CD4-positive, alpha-beta T cell treated with Interleukin-6 at 100 ng/mL for 8 hours (primary cell): ENCODE measurements around the gene HS2ST1.

Source experiments
- DNase-seq: peaks from one replicate; pipeline ENCODE4 v3.0.0-alpha.2; 2020; ENCODE audit warnings: mixed read lengths, low spot score

The HS2ST1 gene

GRCh38 chr1:87140831-87141540, 226.6 kb downstream of the HS2ST1 start:
- no peak for DNase-seq

- DNase-seq = no peak
Measured at GRCh38 chr1:87141556-87141955, 227.1 kb downstream of the HS2ST1 start.

GRCh38 chr1:87143413-87144135, 229.1 kb downstream of the HS2ST1 start:
- no peak for DNase-seq

GRCh38 chr1:87144316-87144895, 230.0 kb downstream of the HS2ST1 start:
- DNase-seq = no peak

- no peak for DNase-seq
Measured at GRCh38 chr1:87144981-87145380, 230.5 kb downstream of the HS2ST1 start.

GRCh38 chr1:87146538-87146937, 232.1 kb downstream of the HS2ST1 start:
- no peak for DNase-seq

- DNase-seq = no peak
Measured at GRCh38 chr1:87146986-87147385, 232.6 kb downstream of the HS2ST1 start.

- no peak for DNase-seq
Measured at GRCh38 chr1:87147851-87148250, 233.4 kb downstream of the HS2ST1 start.

- no peak for DNase-seq
Measured at GRCh38 chr1:87148661-87149060, 234.2 kb downstream of the HS2ST1 start.

GRCh38 chr1:87149241-87150041, 235.0 kb downstream of the HS2ST1 start:
- DNase-seq = no peak

- no peak for DNase-seq
Measured at GRCh38 chr1:87150143-87150542, 235.7 kb downstream of the HS2ST1 start.

- no peak for DNase-seq
Measured at GRCh38 chr1:87151500-87152421, 237.3 kb downstream of the HS2ST1 start.

GRCh38 chr1:87154384-87154783, 239.9 kb downstream of the HS2ST1 start:
- DNase-seq = no peak

GRCh38 chr1:87155170-87155569, 240.7 kb downstream of the HS2ST1 start:
- DNase-seq = no peak

GRCh38 chr1:87155648-87156047, 241.2 kb downstream of the HS2ST1 start:
- DNase-seq = no peak

GRCh38 chr1:87156124-87156523, 241.7 kb downstream of the HS2ST1 start:
- no peak for DNase-seq

- no peak for DNase-seq
Measured at GRCh38 chr1:87159378-87159915, 245.0 kb downstream of the HS2ST1 start.
